CD8-positive, alpha-beta memory T cell (primary cell): ENCODE results near the gene SNX3. TPM values are rescaled to one million over a fixed set of nuclear protein-coding genes. Genes with fewer than 3 reads are reported as not detected.
"Not testable (repeated sequence)": the region's sequence is repeated elsewhere in the genome, so short reads cannot be mapped to it uniquely, and the experiment has no call there.

Experiments
- CTCF ChIA-PET: fragments of 350-600 bp; sonication (Branson Sonifier 250); formaldehyde crosslinking; loops from one replicate; lab custom pipeline; 2021; ENCODE audit warnings: antibody characterized with exemption; lab: Charles Lee
- POLR2A ChIA-PET: fragments of 350-600 bp; sonication (Branson Sonifier 250); formaldehyde crosslinking; loops from one replicate; lab custom pipeline; 2021; ENCODE audit warnings: antibody characterized with exemption; lab: Charles Lee
- DNase-seq, 5 donors: peaks; one replicate each; pipeline versions ENCODE4 v3.0.0 to v3.0.0-alpha.2; 2020 to 2022; ENCODE audit warnings: mixed read lengths in 1 of 5
- H3K27ac ChIP-seq: one replicate; pipeline ENCODE4 v1.7.0; 2013; ENCODE audit warnings: low read depth, mild to moderate bottlenecking, low read length, moderate library complexity
- H3K27me3 ChIP-seq: 2 replicates; pipeline ENCODE4 v1.7.0; 2013; ENCODE audit warnings: low read length, mild to moderate bottlenecking; ENCODE audit not compliant: insufficient read depth, poor library complexity, severe bottlenecking
- H3K36me3 ChIP-seq: 2 replicates; pipeline ENCODE4 v1.7.0; 2013; ENCODE audit warnings: mild to moderate bottlenecking, low read length, moderate library complexity; ENCODE audit not compliant: insufficient read depth
- H3K4me1 ChIP-seq: 2 replicates; pipeline ENCODE4 v1.7.0; 2013; ENCODE audit warnings: mild to moderate bottlenecking, low read length, moderate library complexity; ENCODE audit not compliant: insufficient read depth
- H3K4me3 ChIP-seq: 2 replicates; pipeline ENCODE4 v1.7.0; 2013; ENCODE audit warnings: mild to moderate bottlenecking, low read length
- H3K9me3 ChIP-seq: 2 replicates; pipeline ENCODE4 v1.7.0; 2013; ENCODE audit warnings: mild to moderate bottlenecking, low read length
- H3K27ac Mint-ChIP-seq, 8 donors: one replicate each; pipeline ENCODE4 v1.8.0; 2020 to 2021; ENCODE audit warnings: mixed read lengths in 8 of 8, mild to moderate bottlenecking in 6 of 8, inconsistent platforms in 3 of 8, moderate library complexity in 3 of 8
- H3K27me3 Mint-ChIP-seq, 2 donors: one replicate each; pipeline ENCODE4 v1.8.0; 2020 to 2021; ENCODE audit warnings: mixed read lengths in 2 of 2, mild to moderate bottlenecking in 1 of 2, moderate library complexity in 1 of 2
- H3K36me3 Mint-ChIP-seq, 3 donors: one replicate each; pipeline ENCODE4 v1.8.0; 2020 to 2021; ENCODE audit warnings: mixed read lengths in 3 of 3, inconsistent platforms in 1 of 3, mild to moderate bottlenecking in 1 of 3
- H3K4me1 Mint-ChIP-seq, 3 donors: one replicate each; pipeline ENCODE4 v1.8.0; 2020 to 2021; ENCODE audit warnings: mixed read lengths in 3 of 3, inconsistent platforms in 1 of 3, mild to moderate bottlenecking in 1 of 3
- H3K4me3 Mint-ChIP-seq, 7 donors: one replicate each; pipeline ENCODE4 v1.8.0; 2020 to 2021; ENCODE audit warnings: mixed read lengths in 7 of 7, mild to moderate bottlenecking in 6 of 7, moderate library complexity in 4 of 7, inconsistent platforms in 2 of 7
- H3K9me3 Mint-ChIP-seq, 5 donors: one replicate each; pipeline ENCODE4 v1.8.0; 2020 to 2022; ENCODE audit warnings: mixed read lengths in 5 of 5, mild to moderate bottlenecking in 3 of 5, moderate library complexity in 2 of 5, inconsistent platforms in 1 of 5
- polyA plus RNA-seq: library from polyadenylated mRNA; unstranded; fragments of 300-500 nt; fragmentation: Illumina TruSeq; gene quantifications from one replicate; pipeline ENCODE4 v1.2.3, GENCODE V29; 2021
- total RNA-seq, 2 experiments: library from RNA; stranded (reverse); gene quantifications; one replicate each; pipeline ENCODE4 v1.2.3, GENCODE V29; 2021

The SNX3 gene
- total and polyA plus RNA-seq, 3 experiments from 2014 or later, result 75.8 to 192 (median 76.4) TPM

DNA sequence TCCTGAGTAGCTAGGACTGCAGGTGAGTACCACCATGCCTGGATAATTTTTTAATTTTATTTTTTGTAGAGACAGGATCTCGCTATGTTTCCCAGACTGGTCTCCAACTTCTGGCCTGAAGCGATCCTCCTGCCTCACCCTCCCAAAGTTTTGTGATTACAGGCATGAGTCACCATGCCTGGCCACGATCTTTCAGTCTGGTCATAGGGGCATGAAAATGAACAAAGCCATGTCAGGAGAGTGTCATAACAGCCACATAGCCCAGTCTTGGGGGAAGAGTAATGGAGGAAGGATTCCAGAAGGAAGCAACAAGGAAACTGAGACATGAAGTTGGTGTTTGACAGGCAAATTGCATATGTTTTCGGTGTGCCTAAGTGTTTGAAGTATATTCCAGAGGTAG, 17.0 kb upstream of the SNX3 start:
- H3K4me1 Mint-ChIP-seq, result no peaks in the 10 kb centered on the region
- no peaks in the 10 kb centered on the region for H3K36me3 Mint-ChIP-seq
- Histone ChIP-seq H3K9me3 (no peaks in the 10 kb centered on the region), H3K27me3 (no peaks in the 10 kb centered on the region), H3K36me3 (no peaks in the 10 kb centered on the region), H3K27ac (no peak overlapping the region), H3K4me3 (no peak overlapping the region), H3K4me1 (no peaks in the 10 kb centered on the region)
- H3K4me3 Mint-ChIP-seq, result no peak overlapping the region
- ChIA-PET POLR2A (no interaction called here), CTCF (no interaction called here)
- H3K27me3 Mint-ChIP-seq, result peaks cover 0 to 9% of the 10 kb centered on the region in 2 donors
- no peak for DNase-seq
- no peaks in the 10 kb centered on the region for H3K9me3 Mint-ChIP-seq
- H3K27ac Mint-ChIP-seq, result no peak overlapping the region

DNA sequence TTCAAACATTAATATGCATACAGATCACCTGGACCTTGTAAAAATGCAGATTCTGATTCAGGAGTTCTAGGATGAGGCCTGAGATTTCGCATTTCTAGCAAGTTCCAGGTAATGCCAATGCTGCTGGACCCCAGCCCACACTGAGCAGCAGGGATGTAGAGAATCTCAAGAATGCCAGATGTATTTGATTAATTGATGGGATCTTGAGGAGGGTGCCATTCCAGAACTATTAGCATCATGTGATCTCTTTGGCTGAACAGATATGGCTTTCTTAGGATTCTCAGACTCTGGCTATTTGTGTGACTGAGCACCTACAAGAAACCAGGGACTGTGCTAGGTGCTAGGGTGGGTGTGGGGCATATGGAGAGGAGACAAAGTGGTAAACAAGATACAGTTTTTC, 16.5 kb upstream of the SNX3 start:
- Histone ChIP-seq H3K4me3 (no peak overlapping the region), H3K27me3 (no peaks in the 10 kb centered on the region), H3K4me1 (no peaks in the 10 kb centered on the region), H3K36me3 (no peaks in the 10 kb centered on the region), H3K9me3 (no peaks in the 10 kb centered on the region), H3K27ac (no peak overlapping the region)
- ChIA-PET POLR2A (no interaction called here), CTCF (no interaction called here)
- peaks cover 0 to 11% of the 10 kb centered on the region in 2 donors for H3K27me3 Mint-ChIP-seq
- no peak overlapping the region for H3K27ac Mint-ChIP-seq
- no peak overlapping the region for H3K4me3 Mint-ChIP-seq
- H3K4me1 Mint-ChIP-seq, result no peaks in the 10 kb centered on the region
- H3K36me3 Mint-ChIP-seq, result no peaks in the 10 kb centered on the region
- no peaks in the 10 kb centered on the region for H3K9me3 Mint-ChIP-seq
- DNase-seq, result no peak

DNA sequence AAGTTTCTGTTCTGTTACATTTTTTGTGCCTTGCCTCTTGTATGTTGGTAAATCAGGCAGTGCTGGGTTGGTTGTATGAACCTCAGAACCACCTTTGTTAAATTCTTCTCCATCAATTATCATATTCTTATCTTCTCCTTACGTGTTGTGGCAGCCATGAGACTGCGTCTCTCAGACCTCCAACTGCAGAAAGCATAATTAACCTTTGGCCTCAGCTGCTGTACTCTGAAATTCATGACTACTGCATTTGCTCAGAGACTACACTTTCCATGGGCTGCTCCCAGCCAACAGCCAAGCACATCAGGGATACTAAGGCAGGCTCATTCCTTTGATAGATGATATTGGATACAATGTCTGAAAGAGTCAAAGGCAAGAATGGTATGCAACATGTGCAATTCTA, 15.1 kb upstream of the SNX3 start:
- H3K4me3 Mint-ChIP-seq, result no peak overlapping the region
- peaks cover 2 to 7% of the 10 kb centered on the region in 2 donors for H3K27me3 Mint-ChIP-seq
- H3K4me1 Mint-ChIP-seq, result no peaks in the 10 kb centered on the region

DNA sequence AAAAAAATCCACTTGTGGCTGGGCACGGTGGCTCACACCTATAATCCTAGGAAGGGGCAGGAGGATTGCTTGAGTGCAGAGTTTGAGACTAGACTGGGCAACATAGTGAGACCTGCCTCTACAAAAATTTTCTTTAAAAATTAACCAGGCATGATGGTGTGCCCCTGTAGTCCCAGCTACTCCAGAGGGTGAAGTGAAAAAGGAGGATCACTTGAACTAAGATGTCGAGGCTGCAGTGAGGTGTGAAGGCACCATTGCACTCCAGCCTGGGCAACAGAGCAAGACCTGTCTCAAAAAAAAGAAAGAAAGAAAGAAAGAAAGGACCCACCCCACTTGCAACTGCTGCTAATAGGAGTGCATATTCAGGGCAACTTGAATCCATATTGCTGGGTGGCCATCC, 13.7 kb upstream of the SNX3 start:
- no peaks in the 10 kb centered on the region for H3K9me3 ChIP-seq
- H3K4me3 ChIP-seq, result no peak overlapping the region
- no peaks in the 10 kb centered on the region for H3K4me1 ChIP-seq
- Mint-ChIP-seq H3K36me3 (no peaks in the 10 kb centered on the region), H3K27me3 (peaks cover 2 to 3% of the 10 kb centered on the region in 2 donors), H3K4me1 (no peaks in the 10 kb centered on the region), H3K9me3 (no peaks in the 10 kb centered on the region), H3K4me3 (no peak overlapping the region), H3K27ac (no peak overlapping the region)
- no peak overlapping the region for H3K27ac ChIP-seq
- DNase-seq, result no peak
- ChIA-PET CTCF (no interaction called here), POLR2A (no interaction called here)
- no peaks in the 10 kb centered on the region for H3K27me3 ChIP-seq
- no peaks in the 10 kb centered on the region for H3K36me3 ChIP-seq

More for the DNA sequence above, 15.1 kb upstream of the SNX3 start:
- ChIA-PET POLR2A (no interaction called here), CTCF (no interaction called here)
- Histone ChIP-seq H3K27ac (no peak overlapping the region), H3K4me1 (no peaks in the 10 kb centered on the region), H3K9me3 (no peaks in the 10 kb centered on the region), H3K27me3 (no peaks in the 10 kb centered on the region), H3K4me3 (no peak overlapping the region), H3K36me3 (no peaks in the 10 kb centered on the region)
- Mint-ChIP-seq H3K27ac (peak overlapping the region in 1 of 8 donors; percentile 32), H3K36me3 (no peaks in the 10 kb centered on the region), H3K9me3 (no peaks in the 10 kb centered on the region)
- no peak for DNase-seq

DNA sequence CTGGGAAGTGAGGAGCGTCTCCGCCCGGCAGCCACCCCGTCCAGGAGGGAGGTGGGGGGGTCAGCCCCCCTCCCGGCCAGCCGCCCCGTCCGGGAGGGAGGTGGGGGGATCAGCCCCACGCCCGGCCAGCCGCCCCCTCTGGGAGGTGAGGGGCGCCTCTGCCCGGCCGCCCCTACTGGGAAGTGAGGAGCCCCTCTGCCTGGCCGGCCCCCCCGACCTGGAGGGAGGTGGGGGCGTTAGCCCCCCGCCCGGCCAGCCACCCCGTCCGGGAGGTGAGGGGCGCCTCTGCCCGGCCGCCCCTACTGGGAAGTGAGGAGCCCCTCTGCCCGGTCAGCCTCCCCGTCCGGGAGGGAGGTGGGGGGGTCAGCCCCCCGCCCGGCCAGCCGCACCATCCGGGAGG, 9.1 kb upstream of the SNX3 start:
- CTCF ChIA-PET, H3K27me3 Mint-ChIP-seq: not testable (repeated sequence)

DNA sequence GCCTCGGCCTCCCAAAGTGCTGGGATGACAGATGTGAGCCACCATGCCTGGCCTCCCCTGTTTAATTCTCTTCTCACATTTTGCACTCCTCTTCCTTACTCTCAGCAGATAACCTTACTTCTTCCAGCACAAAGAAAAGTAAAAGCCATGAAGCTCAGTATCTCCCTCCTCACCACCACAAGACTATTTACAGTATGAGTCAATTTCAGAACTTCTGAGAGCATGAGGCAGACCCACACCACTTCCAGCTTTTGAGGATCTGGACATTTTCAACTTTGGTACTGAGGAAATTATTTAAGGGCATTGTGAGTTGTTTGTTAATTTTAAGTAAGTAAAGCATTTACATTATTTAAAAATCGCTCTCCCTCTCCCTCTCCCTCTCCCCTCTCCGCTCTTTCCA, 8.0 kb upstream of the SNX3 start:
- Histone ChIP-seq H3K36me3 (no peaks in the 10 kb centered on the region), H3K27me3 (no peaks in the 10 kb centered on the region), H3K9me3 (no peaks in the 10 kb centered on the region), H3K4me1 (no peaks in the 10 kb centered on the region), H3K4me3 (no peak overlapping the region), H3K27ac (no peak overlapping the region)
- H3K27me3 Mint-ChIP-seq, result peaks cover 2 to 3% of the 10 kb centered on the region in 2 donors
- ChIA-PET CTCF (no interaction called here), POLR2A (no interaction called here)
- no peaks in the 10 kb centered on the region for H3K4me1 Mint-ChIP-seq
- no peak for DNase-seq
- no peak overlapping the region for H3K27ac Mint-ChIP-seq
- peak overlapping the region in 1 of 7 donors; percentile 9 for H3K4me3 Mint-ChIP-seq
- H3K9me3 Mint-ChIP-seq, result no peaks in the 10 kb centered on the region
- H3K36me3 Mint-ChIP-seq, result no peaks in the 10 kb centered on the region

More for the DNA sequence above, 9.1 kb upstream of the SNX3 start:
- H3K4me3 ChIP-seq, POLR2A ChIA-PET, H3K4me1 Mint-ChIP-seq, DNase-seq, H3K36me3 ChIP-seq, H3K27ac ChIP-seq, H3K4me1 ChIP-seq, H3K9me3 Mint-ChIP-seq, H3K9me3 ChIP-seq, H3K27ac Mint-ChIP-seq, H3K27me3 ChIP-seq, H3K36me3 Mint-ChIP-seq, H3K4me3 Mint-ChIP-seq: not testable (repeated sequence)

DNA sequence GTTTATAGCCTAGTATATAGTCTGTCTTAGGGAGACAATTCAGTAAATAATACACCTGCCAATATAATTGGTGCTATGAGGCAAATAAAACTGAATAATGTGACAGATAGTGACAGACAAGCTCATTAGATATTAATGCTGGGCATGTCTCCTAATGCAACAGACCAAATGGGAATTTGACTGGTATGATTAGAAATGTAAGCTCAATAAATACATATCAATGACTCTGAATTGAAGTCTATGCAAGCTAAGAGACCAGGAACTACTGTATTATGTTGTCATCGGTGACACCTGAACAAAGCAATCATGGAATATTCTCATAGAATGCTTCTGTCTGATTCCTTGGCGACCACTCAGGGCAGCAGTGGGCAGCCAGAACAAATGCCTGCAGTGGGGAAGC, 2.5 kb upstream of the SNX3 start:
- CTCF ChIA-PET, result interaction anchor here (1.4 kb wide), 1 partner anchor 31 kb away, joined by 3 read pairs; the partner anchor contains the start of gene AFG1L
- POLR2A ChIA-PET, result no interaction called here

DNA sequence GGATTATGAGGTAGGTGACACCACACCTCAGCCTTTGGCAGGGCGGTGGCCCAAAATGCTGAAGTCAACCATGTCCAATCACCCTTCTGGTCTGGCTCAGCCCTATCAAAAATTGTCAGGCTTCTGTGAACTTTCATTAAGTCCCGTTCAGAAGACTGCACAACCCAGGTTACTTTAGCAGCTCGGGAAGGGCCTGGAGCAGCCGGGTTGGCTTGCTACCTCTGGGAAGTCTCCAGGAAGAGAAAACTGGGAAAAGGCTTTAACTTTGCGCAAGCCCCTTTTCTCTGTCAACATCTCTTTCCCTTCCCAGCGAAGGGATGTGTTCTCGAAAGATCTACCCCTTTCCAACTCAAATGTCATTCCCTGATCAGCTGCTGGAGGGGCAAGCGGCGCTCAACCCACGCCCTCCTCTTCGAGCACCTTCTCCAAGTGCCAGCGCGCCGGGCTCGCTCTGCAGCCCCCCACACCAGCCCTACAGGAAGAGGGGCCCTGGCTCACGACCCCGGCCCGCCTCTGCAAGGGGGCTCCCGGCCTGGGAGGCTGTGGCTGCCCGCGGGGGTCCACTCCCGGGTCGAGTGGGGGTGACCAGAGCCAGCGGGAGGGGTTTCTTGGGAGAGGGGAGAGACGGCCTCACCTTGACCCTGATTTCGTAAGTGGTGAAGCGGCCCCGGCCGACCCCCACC, 573 bp downstream of the SNX3 start:
- peak overlapping the region; percentile 89 to 99 (median 92) for H3K27ac Mint-ChIP-seq
- POLR2A ChIA-PET, result interaction anchor here (0.6 to 2.0 kb wide), 6 partner anchors 9 to 1122 kb away, joined by 3 to 21 read pairs (median 6); partner anchors contain the start of genes AFG1L, CD164, CEP57L1 and SEC63
- H3K36me3 ChIP-seq, result no peaks in the 10 kb centered on the region
- H3K4me3 ChIP-seq, result peak overlapping the region; percentile 89
- no peaks in the 10 kb centered on the region for H3K27me3 ChIP-seq
- DNase-seq, result peak in 3 of 5 donors; percentile 4 to 50 (median 15)
- no peaks in the 10 kb centered on the region for H3K9me3 ChIP-seq
- H3K27ac ChIP-seq, result peak overlapping the region; percentile 86
- peaks cover 0 to 15% (median 3%) of the 10 kb centered on the region in 3 donors for H3K36me3 Mint-ChIP-seq
- no peaks in the 10 kb centered on the region for H3K27me3 Mint-ChIP-seq
- H3K9me3 Mint-ChIP-seq, result no peaks in the 10 kb centered on the region
- peak overlapping the region; percentile 90 to 98 (median 93) for H3K4me3 Mint-ChIP-seq
- CTCF ChIA-PET, result interaction anchor here (1.0 to 1.2 kb wide), 3 partner anchors 8 to 801 kb away, joined by 3 to 4 read pairs (median 3); partner anchors contain the start of gene PDSS2
- peaks cover 29% of the 10 kb centered on the region for H3K4me1 ChIP-seq
- H3K4me1 Mint-ChIP-seq, result peaks cover 32 to 51% (median 49%) of the 10 kb centered on the region in 3 donors

More for the DNA sequence above, 2.5 kb upstream of the SNX3 start:
- H3K4me1 Mint-ChIP-seq, result peaks cover 19 to 26% (median 24%) of the 10 kb centered on the region in 3 donors
- no peaks in the 10 kb centered on the region for H3K9me3 ChIP-seq
- no peaks in the 10 kb centered on the region for H3K27me3 Mint-ChIP-seq
- DNase-seq, result no peak
- H3K27ac ChIP-seq, result no peak overlapping the region
- H3K36me3 Mint-ChIP-seq, result peaks cover 0 to 7% (median 0%) of the 10 kb centered on the region in 3 donors
- H3K4me3 Mint-ChIP-seq, result peak overlapping the region in 1 of 7 donors; percentile 13
- no peaks in the 10 kb centered on the region for H3K9me3 Mint-ChIP-seq
- peaks cover 25% of the 10 kb centered on the region for H3K4me1 ChIP-seq
- no peaks in the 10 kb centered on the region for H3K36me3 ChIP-seq
- no peak overlapping the region for H3K4me3 ChIP-seq
- H3K27ac Mint-ChIP-seq, result peak overlapping the region in 1 of 8 donors; percentile 38
- H3K27me3 ChIP-seq, result no peaks in the 10 kb centered on the region
